ENCODE data around the gene ANKDD1B.

DNA sequence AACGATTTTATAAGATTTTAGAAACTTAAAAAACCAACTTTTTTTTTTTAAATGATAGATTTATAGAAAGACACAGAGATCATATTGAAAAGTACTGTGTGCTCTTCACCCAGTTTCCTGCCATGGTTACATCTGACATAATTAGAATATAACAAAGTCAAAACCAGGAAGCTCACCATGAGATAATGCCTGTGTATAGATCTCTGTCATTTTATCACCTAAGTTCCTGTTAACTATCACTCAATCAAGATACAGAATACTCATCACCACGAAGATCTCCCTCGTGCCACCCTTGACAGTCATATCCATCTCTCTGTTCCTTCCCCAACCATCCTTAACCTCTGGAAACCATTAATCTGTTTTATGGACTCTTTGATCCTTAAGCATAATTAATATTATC lies 66.9 kb downstream of the ANKDD1B start:
- TF ChIP-seq, protein P1, sequence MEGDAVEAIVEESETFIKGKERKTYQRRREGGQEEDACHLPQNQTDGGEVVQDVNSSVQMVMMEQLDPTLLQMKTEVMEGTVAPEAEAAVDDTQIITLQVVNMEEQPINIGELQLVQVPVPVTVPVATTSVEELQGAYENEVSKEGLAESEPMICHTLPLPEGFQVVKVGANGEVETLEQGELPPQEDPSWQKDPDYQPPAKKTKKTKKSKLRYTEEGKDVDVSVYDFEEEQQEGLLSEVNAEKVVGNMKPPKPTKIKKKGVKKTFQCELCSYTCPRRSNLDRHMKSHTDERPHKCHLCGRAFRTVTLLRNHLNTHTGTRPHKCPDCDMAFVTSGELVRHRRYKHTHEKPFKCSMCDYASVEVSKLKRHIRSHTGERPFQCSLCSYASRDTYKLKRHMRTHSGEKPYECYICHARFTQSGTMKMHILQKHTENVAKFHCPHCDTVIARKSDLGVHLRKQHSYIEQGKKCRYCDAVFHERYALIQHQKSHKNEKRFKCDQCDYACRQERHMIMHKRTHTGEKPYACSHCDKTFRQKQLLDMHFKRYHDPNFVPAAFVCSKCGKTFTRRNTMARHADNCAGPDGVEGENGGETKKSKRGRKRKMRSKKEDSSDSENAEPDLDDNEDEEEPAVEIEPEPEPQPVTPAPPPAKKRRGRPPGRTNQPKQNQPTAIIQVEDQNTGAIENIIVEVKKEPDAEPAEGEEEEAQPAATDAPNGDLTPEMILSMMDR (IDR thresholded peaks at IDR 0.05 in 4 of 5, conservative IDR thresholded peaks at IDR 0.05 in 1 of 5), result no peak
- no peak for TF ChIP-seq POLR2A (IDR thresholded peaks at IDR 0.05)

All from gastrocnemius medialis (tissue), 4 donors.